22Rv1 (cell line): ENCODE data around the gene DCXR.

Source experiments
- H3K27ac ChIP-seq: fragments of 450-650 bp; 2 replicates; pipeline ENCODE4 v1.5.1; 2017
- CTCF ChIP-seq: fragments of 450-650 bp; IDR thresholded peaks from 2 replicates; pipeline ENCODE4 v1.5.1; 2017; ENCODE audit warnings: mild to moderate bottlenecking
- ZFX ChIP-seq: fragments of 450-650 bp; IDR thresholded peaks from 2 replicates; pipeline ENCODE4 v1.6.1; 2017; ENCODE audit warnings: antibody characterized with exemption, borderline replicate concordance

The DCXR gene

GRCh38 chr17:82053556-82054263 lies 16.2 kb upstream of the DCXR start:
- H3K27ac ChIP-seq, result no peak overlapping the region
- no peak for TF ChIP-seq CTCF
- no peak for TF ChIP-seq ZFX

GRCh38 chr17:82053130-82053529 lies 15.6 kb upstream of the DCXR start:
- H3K27ac ChIP-seq, result peak overlapping the region; percentile 73
- TF ChIP-seq ZFX (no peak), CTCF (no peak)

GRCh38 chr17:82052638-82053059 lies 15.2 kb upstream of the DCXR start:
- peak overlapping the region; percentile 73 for H3K27ac ChIP-seq
- TF ChIP-seq ZFX, result no peak
- TF ChIP-seq CTCF, result no peak

- TF ChIP-seq ZFX, result no peak
- no peak for TF ChIP-seq CTCF
- H3K27ac ChIP-seq, result peak within 1 kb of the TSS; percentile 73
These were observed 14.5 kb upstream of the DCXR start, which contains the start of the genes GPS1 and RFNG for GRCh38 chr17:82051776-82052637. Gene GPS1 (plus strand): TSS chr17:82051898. CDS start chr17:82051932, 34 bp downstream. Gene RFNG (minus strand): TSS chr17:82051811. CDS start chr17:82051766, 45 bp downstream.

- peak overlapping the region; percentile 73 for H3K27ac ChIP-seq
These were observed 13.5 kb upstream of the DCXR start for GRCh38 chr17:82050761-82051641.

More at GRCh38 chr17:82050761-82051641, 13.5 kb upstream of the DCXR start:
- TF ChIP-seq CTCF, result no peak
